GM21515 (cell line): ENCODE results near the gene KAT8.
"Not testable (repeated sequence)": the region's sequence is repeated elsewhere in the genome, so short reads cannot be mapped to it uniquely, and the experiment has no call there.

Experiments
- ATAC-seq: cut with Tn5 transposase; IDR thresholded peaks from one replicate; pipeline ENCODE4 v1.9.1; 2021; ENCODE audit not compliant: unreplicated experiment

Gene KAT8

GRCh38 chr16:31083556-31083955 is 33.9 kb upstream of the KAT8 start:
- ATAC-seq = no peak

GRCh38 chr16:31083981-31084380 is 33.5 kb upstream of the KAT8 start:
- no peak for ATAC-seq

GRCh38 chr16:31084584-31085302 is 32.7 kb upstream of the KAT8 start:
- no peak for ATAC-seq

GRCh38 chr16:31085411-31085810 is 32.1 kb upstream of the KAT8 start:
- no peak for ATAC-seq

- ATAC-seq = no peak
These were observed 31.4 kb upstream of the KAT8 start for GRCh38 chr16:31085873-31086628.

GRCh38 chr16:31086629-31086906 is 30.9 kb upstream of the KAT8 start:
- ATAC-seq = no peak

- ATAC-seq = no peak
These were observed 30.0 kb upstream of the KAT8 start for GRCh38 chr16:31087481-31087880.

GRCh38 chr16:31087971-31088370 is 29.5 kb upstream of the KAT8 start:
- no peak for ATAC-seq

GRCh38 chr16:31088459-31089183 is 28.8 kb upstream of the KAT8 start, which contains the start of gene PRSS53:
PRSS53 (minus strand) TSS chr16:31088943; CDS start chr16:31088809, 134 bp downstream.
- ATAC-seq = no peak

- ATAC-seq = no peak
These were observed 28.3 kb upstream of the KAT8 start for GRCh38 chr16:31089199-31089598.

- no peak for ATAC-seq
These were observed 26.9 kb upstream of the KAT8 start for GRCh38 chr16:31090540-31090939.

- ATAC-seq = no peak
These were observed 25.1 kb upstream of the KAT8 start for GRCh38 chr16:31092330-31092729.

- no peak for ATAC-seq
These were observed 24.2 kb upstream of the KAT8 start for GRCh38 chr16:31093132-31093703.

GRCh38 chr16:31094088-31094423 is 23.4 kb upstream of the KAT8 start:
- no peak for ATAC-seq

- peak; percentile 73 for ATAC-seq
These were observed 22.9 kb upstream of the KAT8 start, which contains the start of gene VKORC1 for GRCh38 chr16:31094424-31095120. VKORC1 (minus strand) TSS chr16:31094797; CDS start chr16:31094729, 68 bp downstream.

GRCh38 chr16:31099860-31100638 is 17.4 kb upstream of the KAT8 start:
- no peak for ATAC-seq

- ATAC-seq = not testable (repeated sequence)
These were observed 16.4 kb upstream of the KAT8 start for GRCh38 chr16:31100876-31101641.

GRCh38 chr16:31105677-31106213 is 11.7 kb upstream of the KAT8 start:
- ATAC-seq = no peak
